WI38 (cell line): ENCODE measurements around the gene SLC2A6.

Experiments
- H3K4me3 ChIP-seq: 2 replicates; pipeline ENCODE4 v1.5.1; 2011; ENCODE audit warnings: low read depth, mild to moderate bottlenecking, control low read depth, low read length
- CTCF ChIP-seq: IDR thresholded peaks from 2 replicates; pipeline ENCODE4 v1.5.1; 2012; ENCODE audit warnings: low read depth, mild to moderate bottlenecking, control low read depth, low read length

SLC2A6 gene

GRCh38 chr9:133492061-133493021 lies 13.4 kb upstream of the SLC2A6 start:
- H3K4me3 ChIP-seq = no peak overlapping the region
- TF ChIP-seq CTCF = no peak

GRCh38 chr9:133491656-133491925 lies 12.7 kb upstream of the SLC2A6 start:
- no peak for TF ChIP-seq CTCF

GRCh38 chr9:133490865-133491655 lies 12.2 kb upstream of the SLC2A6 start:
- H3K4me3 ChIP-seq = no peak overlapping the region
- TF ChIP-seq CTCF = no peak

More at GRCh38 chr9:133491656-133491925, 12.7 kb upstream of the SLC2A6 start:
- H3K4me3 ChIP-seq = no peak overlapping the region

GRCh38 chr9:133490201-133490681 lies 11.3 kb upstream of the SLC2A6 start:
- TF ChIP-seq CTCF = no peak

GRCh38 chr9:133489253-133490190 lies 10.6 kb upstream of the SLC2A6 start:
- TF ChIP-seq CTCF = no peak
- no peak overlapping the region for H3K4me3 ChIP-seq

More at GRCh38 chr9:133490201-133490681, 11.3 kb upstream of the SLC2A6 start:
- no peak overlapping the region for H3K4me3 ChIP-seq

- H3K4me3 ChIP-seq = no peak overlapping the region
- no peak for TF ChIP-seq CTCF
Measured at GRCh38 chr9:133488686-133489252, 9.9 kb upstream of the SLC2A6 start.
